Vagina (tissue), 2 donors: ENCODE results near the gene CALU. TPM values are rescaled to one million over a fixed set of nuclear protein-coding genes. Genes with fewer than 3 reads are reported as not detected.

Experiments used
- DNase-seq, 2 donors: peaks; one replicate each; pipeline ENCODE4 v3.0.0-alpha.2; 2017; ENCODE audit errors: extremely low spot score in 2 of 2
- H3K27ac ChIP-seq: fragments of 200-600 bp; sonication (generic); one replicate; pipeline ENCODE4 v1.5.1; 2019
- H3K27me3 ChIP-seq: fragments of 200-600 bp; sonication (generic); one replicate; pipeline ENCODE4 v1.5.1; 2019
- H3K36me3 ChIP-seq, 2 donors: fragments of 200-600 bp; sonication (generic); one replicate each; pipeline ENCODE4 v1.5.1; 2017 to 2019
- H3K4me1 ChIP-seq: fragments of 200-600 bp; sonication (generic); one replicate; pipeline ENCODE4 v1.5.1; 2019
- H3K4me3 ChIP-seq, 2 donors: fragments of 200-600 bp; sonication (generic); 1 replicate in 1 of 2; 2 replicates in 1 of 2; pipeline ENCODE4 v1.5.1; 2016 to 2019
- H3K9me3 ChIP-seq: fragments of 200-600 bp; sonication (generic); one replicate; pipeline ENCODE4 v1.5.1; 2019
- POLR2A ChIP-seq, 2 donors: fragments of 450-650 bp; IDR thresholded peaks; one replicate each; pipeline ENCODE4 v1.6.1; 2017; ENCODE audit warnings: antibody characterized with exemption in 2 of 2, mild to moderate bottlenecking in 2 of 2, moderate library complexity in 2 of 2
- POLR2AphosphoS5 ChIP-seq, 2 donors: sonication (generic); formaldehyde crosslinking; IDR thresholded peaks; one replicate each; pipeline ENCODE4 v1.9.0; 2017; ENCODE audit warnings: antibody characterized with exemption in 2 of 2, mild to moderate bottlenecking in 2 of 2, low read depth in 1 of 2; ENCODE audit not compliant: insufficient read depth in 1 of 2
- intact Hi-C: fragments of 100-400 bp; cut with DNase I; formaldehyde crosslinking; loops from one replicate; pipeline ENCODE4 v1.15.1; 2023
- small RNA-seq: library from RNA; depleted of rRNA; stranded (forward); fragments of <200 nt; gene quantifications from one replicate; pipeline ENCODE3, GENCODE V24; 2016
- total RNA-seq: library from RNA; depleted of rRNA; stranded (reverse); fragments of >200 nt; gene quantifications from one replicate; pipeline ENCODE4 v1.2.3, GENCODE V29; 2016
- TF ChIP-seq, protein P1 (sequence below), 3 experiments: fragments of 450-650 bp in 2 of 3; fragments of 200-600 bp in 1 of 3; sonication (generic) in 1 of 3; IDR thresholded peaks; one replicate each; pipeline ENCODE4 v1.5.1; 2017 to 2019; ENCODE audit warnings: antibody characterized with exemption in 3 of 3, mild to moderate bottlenecking in 2 of 3, moderate library complexity in 2 of 3

CALU gene
- total RNA-seq, 1 donor from 2014 or later: 65.3 TPM

DNA sequence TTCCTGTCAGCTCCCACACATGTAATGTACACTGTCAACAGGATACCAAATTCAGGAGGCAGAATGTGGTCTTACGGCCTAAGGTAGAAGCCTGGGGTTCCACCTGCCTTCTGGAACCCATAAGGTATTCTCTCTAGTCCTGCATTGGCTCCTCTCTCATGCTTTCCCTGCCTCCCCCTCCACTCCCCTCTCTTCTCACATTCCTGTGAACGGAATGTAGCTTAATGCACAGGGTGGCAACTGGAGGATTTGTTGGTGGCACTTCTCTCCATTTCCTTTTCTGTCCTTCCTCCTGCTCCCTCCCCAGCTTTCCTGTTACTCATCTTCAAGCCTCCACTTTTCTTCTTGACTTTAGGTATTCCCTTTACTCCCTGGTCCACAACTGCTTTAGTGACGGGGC is 79.5 kb downstream of the CALU start:
- intact Hi-C loops: no loop called here
- Histone ChIP-seq H3K36me3 (no peaks in the 10 kb centered on the region), H3K27ac (no peak overlapping the region), H3K9me3 (no peaks in the 10 kb centered on the region), H3K4me1 (no peaks in the 10 kb centered on the region), H3K4me3 (no peak overlapping the region), H3K27me3 (no peaks in the 10 kb centered on the region)
- no peak for DNase-seq
- TF ChIP-seq POLR2A (IDR thresholded peaks at IDR 0.05) (no peak), POLR2AphosphoS5 (IDR thresholded peaks at IDR 0.05; ENCODE audit: insufficient read depth in 1 of 2, low read depth in 1 of 2) (no peak)
- TF ChIP-seq, protein P1, sequence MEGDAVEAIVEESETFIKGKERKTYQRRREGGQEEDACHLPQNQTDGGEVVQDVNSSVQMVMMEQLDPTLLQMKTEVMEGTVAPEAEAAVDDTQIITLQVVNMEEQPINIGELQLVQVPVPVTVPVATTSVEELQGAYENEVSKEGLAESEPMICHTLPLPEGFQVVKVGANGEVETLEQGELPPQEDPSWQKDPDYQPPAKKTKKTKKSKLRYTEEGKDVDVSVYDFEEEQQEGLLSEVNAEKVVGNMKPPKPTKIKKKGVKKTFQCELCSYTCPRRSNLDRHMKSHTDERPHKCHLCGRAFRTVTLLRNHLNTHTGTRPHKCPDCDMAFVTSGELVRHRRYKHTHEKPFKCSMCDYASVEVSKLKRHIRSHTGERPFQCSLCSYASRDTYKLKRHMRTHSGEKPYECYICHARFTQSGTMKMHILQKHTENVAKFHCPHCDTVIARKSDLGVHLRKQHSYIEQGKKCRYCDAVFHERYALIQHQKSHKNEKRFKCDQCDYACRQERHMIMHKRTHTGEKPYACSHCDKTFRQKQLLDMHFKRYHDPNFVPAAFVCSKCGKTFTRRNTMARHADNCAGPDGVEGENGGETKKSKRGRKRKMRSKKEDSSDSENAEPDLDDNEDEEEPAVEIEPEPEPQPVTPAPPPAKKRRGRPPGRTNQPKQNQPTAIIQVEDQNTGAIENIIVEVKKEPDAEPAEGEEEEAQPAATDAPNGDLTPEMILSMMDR (IDR thresholded peaks at IDR 0.05): no peak

Small RNA genes within 50 kb of the gene (small RNA-seq; reads per million reads assigned to genes)
- gene RN7SL81P (not detected), gene RNA5SP242 (13.7 reads per million, percentile 94 among the genes with 10 or more reads in this experiment), gene RNA5SP243 (0.34 reads per million)

Other genes starting within 250 kb of the CALU start
- 1.5 TPM for gene GARIN1A, start 67.1 kb upstream of the CALU start, total RNA-seq
- gene OPN1SW, start 36.4 kb downstream of the CALU start, total RNA-seq: not detected
- 17.9 TPM for gene CCDC136, start 52.6 kb downstream of the CALU start, total RNA-seq
- gene FLNC, start 91.0 kb downstream of the CALU start, total RNA-seq: 31.9 TPM
- 119 TPM for gene ATP6V1F, start 123.5 kb downstream of the CALU start, total RNA-seq
- gene KCP, start 171.3 kb downstream of the CALU start, total RNA-seq: 1.2 TPM
- gene IRF5, start 198.6 kb downstream of the CALU start, total RNA-seq: 15.0 TPM